ENCODE data around the gene COLEC12.

DNA sequence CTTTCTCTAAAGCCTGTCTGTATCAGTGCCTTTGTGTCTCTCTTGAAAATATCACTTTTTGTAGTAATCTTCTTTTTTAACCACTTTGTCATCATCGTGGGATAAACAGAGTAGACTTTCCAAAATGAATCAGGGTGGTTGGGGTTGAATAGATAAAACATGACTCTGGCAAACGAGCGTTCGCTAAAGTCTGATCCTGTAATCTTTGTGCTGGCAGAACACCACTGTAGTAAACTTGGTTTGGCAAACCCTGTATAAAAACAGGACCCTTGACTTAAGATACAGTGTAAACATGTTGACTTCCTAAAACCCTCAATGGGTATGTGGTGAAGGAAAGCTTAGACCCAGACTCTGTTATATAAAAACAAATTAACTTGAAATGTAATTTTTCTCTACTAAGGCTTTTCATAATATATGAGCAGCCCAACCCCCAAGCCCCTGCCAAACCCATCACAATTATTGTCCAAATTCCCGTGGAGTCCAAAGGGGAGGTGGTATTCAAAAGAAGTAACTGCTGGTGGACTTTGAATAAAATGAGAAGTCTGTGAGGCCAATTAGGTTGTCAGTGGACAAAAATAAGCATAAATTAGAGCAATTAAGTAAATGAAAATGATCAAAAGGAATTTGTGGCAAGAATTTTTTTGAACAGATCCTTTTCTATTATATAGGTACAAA is 52.2 kb downstream of the COLEC12 start:
- TF ChIP-seq, protein P1, sequence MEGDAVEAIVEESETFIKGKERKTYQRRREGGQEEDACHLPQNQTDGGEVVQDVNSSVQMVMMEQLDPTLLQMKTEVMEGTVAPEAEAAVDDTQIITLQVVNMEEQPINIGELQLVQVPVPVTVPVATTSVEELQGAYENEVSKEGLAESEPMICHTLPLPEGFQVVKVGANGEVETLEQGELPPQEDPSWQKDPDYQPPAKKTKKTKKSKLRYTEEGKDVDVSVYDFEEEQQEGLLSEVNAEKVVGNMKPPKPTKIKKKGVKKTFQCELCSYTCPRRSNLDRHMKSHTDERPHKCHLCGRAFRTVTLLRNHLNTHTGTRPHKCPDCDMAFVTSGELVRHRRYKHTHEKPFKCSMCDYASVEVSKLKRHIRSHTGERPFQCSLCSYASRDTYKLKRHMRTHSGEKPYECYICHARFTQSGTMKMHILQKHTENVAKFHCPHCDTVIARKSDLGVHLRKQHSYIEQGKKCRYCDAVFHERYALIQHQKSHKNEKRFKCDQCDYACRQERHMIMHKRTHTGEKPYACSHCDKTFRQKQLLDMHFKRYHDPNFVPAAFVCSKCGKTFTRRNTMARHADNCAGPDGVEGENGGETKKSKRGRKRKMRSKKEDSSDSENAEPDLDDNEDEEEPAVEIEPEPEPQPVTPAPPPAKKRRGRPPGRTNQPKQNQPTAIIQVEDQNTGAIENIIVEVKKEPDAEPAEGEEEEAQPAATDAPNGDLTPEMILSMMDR (IDR thresholded peaks at IDR 0.05; ENCODE audit: insufficient read depth, low read length, poor library complexity, severe bottlenecking), result no peak
- TF ChIP-seq EZH2phosphoT487 (conservative IDR thresholded peaks at IDR 0.05; ENCODE audit: low read length), result no peak
